LoVo (cell line): Measurements from ENCODE around the gene CADM3.

Source experiments
- DNase-seq: peaks from one replicate; pipeline ENCODE4 v3.0.0-alpha.2; 2016; ENCODE audit warnings: low spot score

Gene CADM3

DNA sequence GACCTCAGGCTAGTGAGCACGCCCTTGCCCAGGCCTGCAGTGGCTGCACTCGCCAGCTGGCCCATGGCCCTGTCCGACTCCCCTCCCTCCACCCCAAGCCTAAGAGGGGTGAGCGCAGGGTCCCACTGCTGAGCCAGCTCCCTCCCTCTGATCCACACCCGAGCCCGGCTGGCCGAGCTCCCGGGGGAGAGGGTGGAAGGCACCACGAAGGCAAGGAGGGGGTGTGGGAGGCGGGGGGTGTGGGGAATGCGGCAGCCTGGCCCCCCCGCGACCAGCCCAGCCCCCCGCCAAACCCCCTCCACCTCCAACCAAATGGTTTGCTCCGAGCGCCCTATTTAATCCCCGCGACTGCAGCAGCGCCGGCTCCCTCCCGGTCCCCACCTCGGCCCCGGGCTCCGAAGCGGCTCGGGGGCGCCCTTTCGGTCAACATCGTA, at the start of gene CADM3:
CADM3 (plus strand) TSS at position 362 of the 434 bp plus-strand sequence. CDS start 151 bp downstream, outside the sequence.
- DNase-seq: no peak

GRCh38 chr1:159122005-159122621, 49.3 kb upstream of the CADM3 start:
- DNase-seq: no peak

DNA sequence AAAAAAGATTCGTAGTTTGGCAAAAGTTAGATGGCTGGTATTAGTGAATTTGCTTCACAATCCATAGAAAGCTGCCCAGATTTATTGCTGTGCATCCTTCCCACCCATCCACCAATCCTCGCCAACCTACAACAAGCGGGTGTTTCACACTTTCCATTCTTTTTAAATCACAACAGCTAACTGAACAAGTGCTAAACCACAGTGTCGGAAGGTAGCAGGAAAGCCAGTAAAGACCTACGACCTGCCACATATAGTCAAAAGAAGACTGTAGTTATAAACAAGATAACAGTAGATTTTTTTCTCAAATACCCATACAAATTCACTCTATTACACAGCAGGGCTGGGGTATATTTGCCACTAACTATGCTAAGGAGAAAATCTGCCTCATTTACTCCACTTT, 47.8 kb upstream of the CADM3 start:
- no peak for DNase-seq

- DNase-seq: peak; percentile 50
Observed at GRCh38 chr1:159132271-159132881, 39.0 kb upstream of the CADM3 start.

GRCh38 chr1:159140474-159140873, 30.9 kb upstream of the CADM3 start:
- no peak for DNase-seq

- DNase-seq: no peak
Observed at GRCh38 chr1:159141584-159142390, 29.6 kb upstream of the CADM3 start.

DNA sequence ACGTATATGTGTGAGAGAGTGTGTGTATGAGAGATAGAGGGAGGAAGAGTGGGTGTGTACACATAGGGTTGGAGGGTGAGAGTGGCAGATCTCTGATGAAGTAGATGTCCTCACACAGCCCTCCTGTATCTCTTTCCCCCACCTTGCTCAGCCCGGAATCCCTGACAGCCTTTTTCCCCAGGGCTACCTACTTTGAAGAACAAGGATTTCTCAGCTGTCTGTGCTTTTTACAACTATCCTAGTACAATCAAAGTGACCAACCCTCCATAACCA, 29.1 kb upstream of the CADM3 start:
- no peak for DNase-seq

- no peak for DNase-seq
Observed at GRCh38 chr1:159142726-159143510, 28.5 kb upstream of the CADM3 start.

GRCh38 chr1:159144571-159144970, 26.8 kb upstream of the CADM3 start:
- no peak for DNase-seq

- DNase-seq: no peak
Observed at GRCh38 chr1:159146980-159147379, 24.4 kb upstream of the CADM3 start.

- DNase-seq: no peak
Observed at GRCh38 chr1:159152031-159152430, 19.4 kb upstream of the CADM3 start.

DNA sequence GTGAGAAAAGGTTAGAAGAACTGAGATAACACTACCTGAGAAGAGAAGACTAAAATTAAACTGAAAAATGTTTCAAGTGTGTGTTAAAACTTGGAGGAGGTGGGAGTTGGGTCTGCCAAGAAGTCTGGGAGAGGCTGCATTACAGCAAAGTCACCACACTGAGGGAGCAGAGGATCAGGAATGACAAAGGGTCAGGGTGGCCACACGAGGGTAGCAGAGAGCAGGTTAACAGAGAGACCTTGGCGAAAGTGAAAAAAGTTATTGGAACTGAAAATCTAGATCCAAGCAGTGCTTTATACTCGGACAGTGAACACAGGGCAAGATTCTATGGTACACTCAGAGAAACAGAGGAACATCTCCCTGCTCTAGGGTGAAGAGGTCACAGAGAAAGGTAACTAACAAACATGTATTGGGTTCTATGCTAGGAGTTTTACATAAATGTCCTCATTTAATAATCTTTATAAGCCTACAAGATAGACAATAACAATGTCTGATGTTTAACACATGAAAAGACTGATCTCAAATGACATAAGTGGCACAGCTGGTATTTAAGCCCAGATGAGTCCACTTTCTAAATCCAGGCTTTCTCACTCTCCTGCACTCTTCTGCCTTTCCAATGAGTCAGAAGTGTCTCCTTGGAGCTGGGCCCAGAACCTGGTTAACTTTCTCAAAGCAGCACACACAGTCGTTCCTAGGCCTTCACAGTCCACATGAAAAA, 10.3 kb upstream of the CADM3 start:
- DNase-seq: peak; percentile 85

DNA sequence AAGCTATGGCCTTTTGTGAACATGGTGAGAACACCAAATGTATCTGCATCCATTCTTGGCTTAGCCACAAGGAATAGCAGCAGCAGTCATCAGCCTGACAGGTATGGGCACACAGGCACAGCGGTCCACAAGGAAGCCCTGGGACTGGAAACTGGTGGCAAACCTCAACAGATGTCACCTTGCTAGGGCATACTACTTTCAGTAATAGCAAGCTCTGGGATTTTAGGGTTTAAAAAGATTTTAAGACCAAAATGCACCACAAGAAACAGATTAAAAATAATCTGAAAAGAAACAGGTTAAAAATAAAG, 9.7 kb upstream of the CADM3 start:
- DNase-seq: no peak

DNA sequence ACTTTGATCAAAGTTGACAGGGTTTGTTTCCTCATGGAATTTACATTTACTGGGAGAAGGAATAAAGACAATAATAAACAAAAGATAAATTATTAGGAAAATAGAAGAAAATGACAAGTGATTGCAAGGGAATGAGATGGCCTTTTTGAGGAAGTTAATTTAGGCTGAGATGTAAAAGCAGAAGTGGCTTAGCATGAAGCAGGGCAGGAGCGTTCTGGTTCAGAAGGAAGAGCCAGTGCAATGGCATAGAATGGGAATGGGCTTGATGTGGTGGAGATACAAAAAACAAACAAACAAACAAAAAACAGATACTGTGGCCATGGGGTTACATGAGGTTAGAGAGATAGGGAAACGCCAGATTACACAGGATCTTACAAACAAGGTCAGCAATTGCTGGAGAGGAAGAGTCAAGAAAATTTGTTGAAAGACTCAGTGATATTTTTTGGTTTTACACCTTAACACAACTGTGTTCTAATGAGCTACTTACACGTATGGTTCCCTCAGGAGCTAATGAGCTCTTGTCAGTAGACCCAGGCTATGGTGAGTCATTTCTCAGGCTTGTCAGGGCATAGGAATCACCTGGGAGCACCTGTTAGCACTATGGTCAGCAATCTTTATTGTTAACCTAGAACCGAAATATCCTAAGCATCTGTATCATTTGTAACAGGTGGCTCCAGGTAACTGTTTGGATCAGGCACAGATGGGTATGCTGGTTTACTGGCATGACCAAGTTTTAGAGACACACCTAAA, 8.7 kb upstream of the CADM3 start:
- no peak for DNase-seq

- no peak for DNase-seq
Observed at GRCh38 chr1:159163614-159164228, 7.7 kb upstream of the CADM3 start.

- no peak for DNase-seq
Observed at GRCh38 chr1:159168043-159168442, 3.4 kb upstream of the CADM3 start.

- DNase-seq: no peak
Observed at GRCh38 chr1:159170639-159171038, 776 bp upstream of the CADM3 start.

- no peak for DNase-seq
Observed at GRCh38 chr1:159171688-159172501, 480 bp downstream of the CADM3 start.

GRCh38 chr1:159172614-159173291, 1.3 kb downstream of the CADM3 start:
- DNase-seq: no peak

DNA sequence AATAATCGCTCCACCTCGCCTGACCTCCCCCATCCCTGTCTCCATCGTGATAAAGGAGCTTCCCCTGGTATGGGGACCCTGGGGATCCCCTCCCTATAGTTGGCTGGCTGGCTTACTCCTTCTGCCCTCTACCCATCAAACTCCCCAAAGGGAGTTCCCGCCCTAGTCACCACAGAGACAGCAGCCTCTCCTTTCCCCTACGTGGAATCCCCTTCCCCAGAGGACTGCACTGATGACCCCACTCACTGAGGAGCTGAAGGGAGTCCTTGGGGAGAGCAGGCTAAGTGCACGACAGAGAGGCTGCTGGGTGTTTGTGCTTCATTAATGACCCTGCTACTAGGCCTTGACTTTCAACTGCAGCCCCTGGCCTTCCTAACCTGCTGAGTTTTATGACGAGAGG, 1.9 kb downstream of the CADM3 start:
- no peak for DNase-seq
